Skeletal muscle cell (primary cell): Measurements from ENCODE around the gene LRRC40.
"Not testable (repeated sequence)": the region's sequence is repeated elsewhere in the genome, so short reads cannot be mapped to it uniquely, and the experiment has no call there.

Experiments used
- DNase-seq: peaks from one replicate; pipeline ENCODE4 v3.0.0-alpha.2; 2010; ENCODE audit warnings: low read depth
- H3K4me3 ChIP-seq: 2 replicates; pipeline ENCODE4 v1.5.1; 2011; ENCODE audit warnings: low read depth, mild to moderate bottlenecking, control low read depth, low read length, moderate library complexity

Gene LRRC40

GRCh38 chr1:70204600-70204999 is 779 bp downstream of the LRRC40 start:
- H3K4me3 ChIP-seq = peak overlapping the region; percentile 97
- DNase-seq = no peak

- H3K4me3 ChIP-seq = peak overlapping the region; percentile 97
- no peak for DNase-seq
These were observed 1.2 kb downstream of the LRRC40 start for GRCh38 chr1:70204139-70204538.

GRCh38 chr1:70202173-70202758 is 3.1 kb downstream of the LRRC40 start:
- no peak overlapping the region for H3K4me3 ChIP-seq
- DNase-seq = no peak

- no peak for DNase-seq
These were observed 5.3 kb downstream of the LRRC40 start for GRCh38 chr1:70200065-70200464.

GRCh38 chr1:70196333-70196732 is 9.0 kb downstream of the LRRC40 start:
- DNase-seq = no peak
- no peak overlapping the region for H3K4me3 ChIP-seq

More at GRCh38 chr1:70200065-70200464, 5.3 kb downstream of the LRRC40 start:
- no peak overlapping the region for H3K4me3 ChIP-seq

- DNase-seq = no peak
- no peak overlapping the region for H3K4me3 ChIP-seq
These were observed 10.0 kb downstream of the LRRC40 start for GRCh38 chr1:70195342-70195741.

GRCh38 chr1:70194601-70195000 is 10.8 kb downstream of the LRRC40 start:
- DNase-seq = no peak
- H3K4me3 ChIP-seq = no peak overlapping the region

- H3K4me3 ChIP-seq, DNase-seq: not testable (repeated sequence)
These were observed 12.9 kb downstream of the LRRC40 start for GRCh38 chr1:70192446-70192845.

GRCh38 chr1:70190180-70190579 is 15.2 kb downstream of the LRRC40 start:
- H3K4me3 ChIP-seq = no peak overlapping the region
- no peak for DNase-seq

GRCh38 chr1:70188522-70188921 is 16.9 kb downstream of the LRRC40 start:
- DNase-seq = no peak
- H3K4me3 ChIP-seq = no peak overlapping the region

GRCh38 chr1:70185181-70185580 is 20.2 kb downstream of the LRRC40 start:
- H3K4me3 ChIP-seq, DNase-seq: not testable (repeated sequence)

GRCh38 chr1:70171512-70171911 is 33.9 kb downstream of the LRRC40 start:
- no peak for DNase-seq
- no peak overlapping the region for H3K4me3 ChIP-seq

GRCh38 chr1:70169018-70169839 is 36.1 kb downstream of the LRRC40 start:
- H3K4me3 ChIP-seq = no peak overlapping the region
- DNase-seq = no peak

- DNase-seq = no peak
- no peak overlapping the region for H3K4me3 ChIP-seq
These were observed 37.1 kb downstream of the LRRC40 start for GRCh38 chr1:70168283-70168682.

GRCh38 chr1:70164350-70164749 is 41.0 kb downstream of the LRRC40 start:
- H3K4me3 ChIP-seq = no peak overlapping the region
- DNase-seq = no peak

GRCh38 chr1:70156529-70157120 is 48.8 kb downstream of the LRRC40 start:
- H3K4me3 ChIP-seq = no peak overlapping the region
- DNase-seq = no peak

- H3K4me3 ChIP-seq = no peak overlapping the region
- no peak for DNase-seq
These were observed 51.6 kb downstream of the LRRC40 start for GRCh38 chr1:70153739-70154138.

- no peak for DNase-seq
- no peak overlapping the region for H3K4me3 ChIP-seq
These were observed 54.9 kb downstream of the LRRC40 start for GRCh38 chr1:70150444-70150843.

- DNase-seq = no peak
These were observed 58.9 kb downstream of the LRRC40 start for GRCh38 chr1:70146488-70146887.

GRCh38 chr1:70143048-70143659 is 62.2 kb downstream of the LRRC40 start:
- no peak overlapping the region for H3K4me3 ChIP-seq
- DNase-seq = no peak

More at GRCh38 chr1:70146488-70146887, 58.9 kb downstream of the LRRC40 start:
- H3K4me3 ChIP-seq = no peak overlapping the region
